ENCODE results near the gene COMTD1. TPM values are rescaled to one million over a fixed set of nuclear protein-coding genes. Genes with fewer than 3 reads are reported as not detected.

The COMTD1 gene
- polyA plus RNA-seq, 1 of the 3 experiments (the other 2 are of a cell fraction), result 7.6 TPM

DNA sequence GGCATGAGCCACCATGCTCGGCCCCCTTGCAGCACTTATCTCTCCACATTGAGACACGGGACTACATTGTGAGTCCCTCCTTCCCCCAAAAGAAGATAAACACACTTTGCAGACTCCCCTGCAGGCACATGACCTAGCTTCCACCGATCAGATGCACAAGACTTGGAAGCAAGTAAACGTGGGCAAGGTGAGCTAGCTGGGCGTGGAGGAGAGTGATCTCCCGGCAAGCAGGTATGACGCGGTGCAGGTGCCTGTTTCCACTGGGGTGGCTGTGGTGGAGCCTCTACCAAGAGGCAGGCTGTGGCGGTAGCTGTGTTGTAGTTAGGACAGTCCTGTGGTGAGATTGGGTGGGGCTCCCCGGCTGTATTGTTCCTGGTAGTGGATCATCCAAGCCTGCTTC is 7.7 kb upstream of the COMTD1 start (continued):
- TF ChIP-seq, protein P1, sequence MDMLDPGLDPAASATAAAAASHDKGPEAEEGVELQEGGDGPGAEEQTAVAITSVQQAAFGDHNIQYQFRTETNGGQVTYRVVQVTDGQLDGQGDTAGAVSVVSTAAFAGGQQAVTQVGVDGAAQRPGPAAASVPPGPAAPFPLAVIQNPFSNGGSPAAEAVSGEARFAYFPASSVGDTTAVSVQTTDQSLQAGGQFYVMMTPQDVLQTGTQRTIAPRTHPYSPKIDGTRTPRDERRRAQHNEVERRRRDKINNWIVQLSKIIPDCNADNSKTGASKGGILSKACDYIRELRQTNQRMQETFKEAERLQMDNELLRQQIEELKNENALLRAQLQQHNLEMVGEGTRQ (IDR thresholded peaks at IDR 0.05; ENCODE audit: borderline replicate concordance, low read depth, low read length), result no peak
- TF ChIP-seq EP300 (IDR thresholded peaks at IDR 0.05; ENCODE audit: borderline replicate concordance in 1 of 2, low read depth in 1 of 2, low read length in 1 of 2) (no peak), IRF3 (IDR thresholded peaks at IDR 0.05; ENCODE audit: low read depth, low read length) (no peak), FOXM1 (IDR thresholded peaks at IDR 0.05; ENCODE audit: low read depth) (no peak)

DNA sequence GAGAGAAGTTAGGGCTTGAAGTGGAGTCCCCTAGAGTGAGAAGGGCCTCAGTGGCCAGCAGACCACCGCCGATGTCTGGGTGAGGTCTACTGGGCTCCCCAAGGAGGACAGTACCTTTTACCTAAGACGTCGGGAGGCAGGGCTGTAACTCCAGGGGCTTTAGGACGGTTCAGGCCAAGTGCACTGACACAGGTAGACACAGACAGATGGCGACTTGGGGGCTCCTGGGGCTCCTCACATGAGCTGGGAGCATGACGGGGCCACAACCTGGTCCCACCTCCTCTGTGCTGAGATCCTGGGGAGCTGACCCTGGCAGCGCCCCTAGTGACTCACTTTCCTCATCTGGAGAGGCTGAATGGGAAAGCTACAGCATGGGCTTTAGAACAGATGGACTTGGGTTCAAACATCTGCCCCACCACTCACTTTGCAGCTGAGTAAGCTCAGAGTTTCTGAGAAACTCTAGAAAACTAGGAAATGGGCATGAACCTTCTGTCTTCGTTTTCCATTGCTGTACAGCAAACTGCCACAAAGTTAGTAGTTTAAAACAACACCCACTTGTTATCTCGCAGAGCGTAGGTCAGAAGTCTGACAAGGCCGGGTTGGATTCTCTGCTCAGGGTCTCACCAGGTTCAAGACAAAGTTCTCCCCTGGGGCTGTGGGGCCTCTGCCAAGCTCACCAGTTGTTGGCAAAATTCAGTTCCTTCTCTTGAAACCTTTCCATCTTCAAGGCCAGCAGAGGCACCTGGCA is 4.7 kb upstream of the COMTD1 start:
- Histone ChIP-seq H2AFZ (ENCODE audit: low read depth) (no peak overlapping the region), H3F3A (replicated peaks; ENCODE audit: insufficient read depth) (no peaks in the 10 kb centered on the region), H4K20me1 (ENCODE audit: insufficient read depth) (no peaks in the 10 kb centered on the region), H3K9ac (no peak overlapping the region), H3K36me3 (replicated peaks in 1 of 2; ENCODE audit: control insufficient read depth in 1 of 2, insufficient read depth in 2 of 2, low read length in 1 of 2) (no peaks in the 10 kb centered on the region), H3K4me1 (ENCODE audit: control insufficient read depth in 1 of 2, insufficient read depth in 2 of 2, low read depth in 1 of 2, low read length in 1 of 2) (peaks cover 0 to 12% of the 10 kb centered on the region in 2 experiments; a peak in 1 of 4 replicates), H3K9me3 (no peaks in the 10 kb centered on the region), H3K4me3 (ENCODE audit: low read depth in 2 of 2, low read length in 1 of 2) (no peak overlapping the region), H3K27ac (ENCODE audit: low read depth in 2 of 2, low read length in 1 of 2) (no peak overlapping the region), H3K4me2 (no peak overlapping the region), H3K9me2 (no peaks in the 10 kb centered on the region), H3K79me2 (ENCODE audit: insufficient read depth) (no peaks in the 10 kb centered on the region), H3K27me3 (ENCODE audit: insufficient read depth) (no peaks in the 10 kb centered on the region)
- ChIA-PET POLR2A (interaction anchor here (1.1 kb wide), 1 partner anchor 161 kb away, joined by 3 read pairs; the partner anchor contains the start of gene ZNF503), CTCF (interaction anchor here (1.3 to 1.8 kb wide), 4 partner anchors 10 to 52 kb away, joined by 5 to 6 read pairs (median 5); no protein-coding TSS in a partner anchor)
- no peak for DNase-seq
- TF ChIP-seq NFIC (IDR thresholded peaks at IDR 0.05; ENCODE audit: borderline replicate concordance) (no peak), GATA2 (CRISPR knock-in tag; IDR thresholded peaks at IDR 0.05) (no peak), GABPA (IDR thresholded peaks at IDR 0.05; ENCODE audit: low read depth) (no peak), FOXM1 (IDR thresholded peaks at IDR 0.05; ENCODE audit: low read depth) (no peak), NRF1 (IDR thresholded peaks at IDR 0.05; ENCODE audit: low read depth, low read length) (no peak), FOXJ3 (CRISPR knock-in tag; IDR thresholded peaks at IDR 0.05) (no peak), RFX5 (IDR thresholded peaks at IDR 0.05; ENCODE audit: low read length) (no peak), POLR2AphosphoS5 (IDR thresholded peaks at IDR 0.05; ENCODE audit: low read depth, low read length) (no peak), FOSL2 (IDR thresholded peaks at IDR 0.05; ENCODE audit: borderline replicate concordance, low read depth) (no peak), PBX3 (IDR thresholded peaks at IDR 0.05) (no peak), EZH2phosphoT487 (IDR thresholded peaks at IDR 0.05; ENCODE audit: borderline replicate concordance, low read depth) (no peak), IRF3 (IDR thresholded peaks at IDR 0.05; ENCODE audit: low read depth, low read length) (no peak), RCOR1 (IDR thresholded peaks at IDR 0.05; ENCODE audit: low read length) (no peak), TCF12 (IDR thresholded peaks at IDR 0.05) (no peak), CHD2 (IDR thresholded peaks at IDR 0.05; ENCODE audit: low read length, partially characterized antibody) (no peak), YY1 (IDR thresholded peaks at IDR 0.05; ENCODE audit: low read depth) (no peak), SIN3A (IDR thresholded peaks at IDR 0.05; ENCODE audit: borderline replicate concordance, low read depth, low read length) (no peak), JUND (IDR thresholded peaks at IDR 0.05) (no peak)
- TF ChIP-seq, protein P1 (IDR thresholded peaks at IDR 0.05; ENCODE audit: borderline replicate concordance, low read depth, low read length), result no peak
- TF ChIP-seq, protein P2, sequence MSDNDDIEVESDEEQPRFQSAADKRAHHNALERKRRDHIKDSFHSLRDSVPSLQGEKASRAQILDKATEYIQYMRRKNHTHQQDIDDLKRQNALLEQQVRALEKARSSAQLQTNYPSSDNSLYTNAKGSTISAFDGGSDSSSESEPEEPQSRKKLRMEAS (IDR thresholded peaks at IDR 0.05; ENCODE audit: low read depth), result no peak
- WGBS (ENCODE audit: low lambda C conversion rate), result 92% methylated on average over 10 of the region's 12 CpGs

Data from SK-N-SH (cell line).